HG02884 (cell line): ENCODE results near the gene RNF44.
"Not testable (repeated sequence)": the region's sequence is repeated elsewhere in the genome, so short reads cannot be mapped to it uniquely, and the experiment has no call there.

Experiments used
- ATAC-seq: cut with Tn5 transposase; IDR thresholded peaks from one replicate; pipeline ENCODE4 v1.9.1; 2021; ENCODE audit warnings: mild to moderate bottlenecking, moderate library complexity; ENCODE audit not compliant: unreplicated experiment

Gene RNF44

DNA sequence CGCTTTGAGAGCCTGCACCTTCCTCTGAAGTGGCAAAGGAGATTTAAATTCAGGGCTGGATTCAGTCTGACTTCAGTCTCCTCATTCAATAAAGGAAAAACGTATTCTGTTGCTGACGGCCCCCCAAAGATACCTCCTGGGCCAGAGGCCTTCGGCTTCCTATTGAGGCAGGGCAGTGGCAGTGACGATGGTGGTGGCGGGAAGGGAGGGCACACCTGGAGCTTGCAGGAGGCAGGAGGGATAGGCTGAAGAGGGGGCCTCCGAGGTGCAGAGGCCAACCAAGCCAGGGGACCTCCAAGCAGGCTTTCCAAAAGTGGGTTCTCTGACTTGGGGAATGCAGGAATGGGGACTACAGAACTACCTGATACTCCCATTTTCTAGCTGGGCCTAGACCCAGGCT lies 15.9 kb downstream of the RNF44 start:
- ATAC-seq: no peak

DNA sequence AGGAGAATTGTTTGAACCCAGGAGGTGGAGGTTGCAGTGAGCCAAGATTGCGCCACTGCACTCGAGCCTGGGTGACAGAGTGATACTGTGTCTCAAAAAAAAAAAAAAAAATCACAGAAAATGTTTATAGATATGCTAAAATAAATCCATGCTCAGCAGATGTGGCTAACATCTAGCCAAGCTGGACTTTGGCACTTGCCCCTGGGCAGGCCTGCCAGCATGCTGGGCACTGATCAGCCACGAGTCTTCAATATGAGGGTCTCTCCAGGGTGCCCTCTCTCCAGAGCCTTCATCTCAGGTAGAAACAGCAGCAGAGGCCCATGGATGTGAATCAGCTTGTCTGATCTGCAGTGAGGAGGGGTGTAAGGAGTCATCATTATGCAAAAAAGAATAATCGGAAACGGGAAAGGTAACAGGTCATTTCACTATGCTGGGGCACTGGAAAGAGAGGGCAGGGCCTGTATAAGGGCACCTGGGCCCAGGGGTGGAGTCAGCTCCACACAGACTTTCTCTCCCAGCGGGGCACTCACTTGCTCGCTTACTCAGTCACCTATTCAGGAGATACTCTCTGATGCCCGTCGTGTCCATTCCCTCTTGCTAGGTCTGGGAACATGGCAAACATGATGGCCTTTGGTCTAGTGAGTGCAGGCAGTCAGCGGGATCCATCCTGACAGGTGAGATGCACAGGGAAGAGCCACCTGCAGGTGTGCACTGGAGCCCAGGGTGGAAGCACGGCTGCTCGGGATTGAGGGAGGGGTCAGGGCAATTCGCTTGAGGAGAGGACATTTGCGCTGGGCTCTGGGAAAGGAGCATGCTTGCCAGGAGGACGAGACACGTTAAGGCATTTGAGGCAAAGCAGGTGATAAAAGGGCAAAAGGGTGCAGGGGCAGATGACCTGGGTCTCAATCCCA lies 17.1 kb downstream of the RNF44 start:
- no peak for ATAC-seq

DNA sequence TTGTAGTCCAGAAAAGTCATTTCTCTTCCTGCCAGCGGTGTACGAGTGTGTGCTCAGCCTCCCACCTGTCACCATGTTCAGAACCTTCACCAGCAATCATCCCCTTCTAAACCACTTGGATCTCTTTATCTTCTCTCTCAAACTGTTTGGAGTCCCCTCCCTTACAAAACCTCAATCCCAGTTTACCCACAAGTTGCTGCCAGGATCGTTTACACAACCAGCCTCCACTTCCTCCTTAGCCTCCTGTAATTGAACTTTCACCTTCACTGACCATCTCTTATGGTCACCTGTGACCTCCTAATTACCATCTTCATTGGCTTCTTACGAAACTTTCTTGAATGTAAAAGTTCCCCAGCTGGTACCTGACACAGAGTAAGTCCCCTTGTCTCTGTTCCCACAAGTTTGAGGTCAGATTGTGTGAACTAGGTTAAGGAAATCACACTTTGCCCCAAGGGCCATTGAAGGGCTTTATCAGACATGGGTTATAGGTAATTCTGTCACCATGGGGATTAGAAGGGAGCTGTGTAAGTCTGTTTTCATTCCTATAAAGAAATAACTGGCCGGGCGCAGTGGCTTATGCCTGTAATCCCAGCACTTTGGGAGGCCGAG lies 20.0 kb downstream of the RNF44 start:
- ATAC-seq: no peak

DNA sequence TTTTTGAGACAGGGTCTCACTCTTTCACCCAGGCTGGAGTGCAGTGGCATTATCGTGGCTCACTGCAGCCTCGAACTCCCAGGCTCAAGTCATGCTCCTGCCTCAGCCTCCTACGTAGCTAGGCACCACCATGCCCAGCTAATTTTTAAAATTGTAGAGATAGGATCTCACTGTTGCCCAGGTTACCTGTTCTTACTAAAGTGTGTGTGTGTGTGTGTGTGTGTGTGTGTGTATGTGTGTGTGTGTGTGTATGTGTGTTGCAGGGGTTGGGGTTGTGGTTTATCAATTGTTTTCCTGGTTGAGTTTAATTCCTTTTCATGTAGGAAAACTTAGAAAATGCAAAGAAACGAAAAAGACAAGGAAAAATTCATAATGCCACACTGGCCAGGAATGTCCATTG lies 21.8 kb downstream of the RNF44 start:
- ATAC-seq: no peak

DNA sequence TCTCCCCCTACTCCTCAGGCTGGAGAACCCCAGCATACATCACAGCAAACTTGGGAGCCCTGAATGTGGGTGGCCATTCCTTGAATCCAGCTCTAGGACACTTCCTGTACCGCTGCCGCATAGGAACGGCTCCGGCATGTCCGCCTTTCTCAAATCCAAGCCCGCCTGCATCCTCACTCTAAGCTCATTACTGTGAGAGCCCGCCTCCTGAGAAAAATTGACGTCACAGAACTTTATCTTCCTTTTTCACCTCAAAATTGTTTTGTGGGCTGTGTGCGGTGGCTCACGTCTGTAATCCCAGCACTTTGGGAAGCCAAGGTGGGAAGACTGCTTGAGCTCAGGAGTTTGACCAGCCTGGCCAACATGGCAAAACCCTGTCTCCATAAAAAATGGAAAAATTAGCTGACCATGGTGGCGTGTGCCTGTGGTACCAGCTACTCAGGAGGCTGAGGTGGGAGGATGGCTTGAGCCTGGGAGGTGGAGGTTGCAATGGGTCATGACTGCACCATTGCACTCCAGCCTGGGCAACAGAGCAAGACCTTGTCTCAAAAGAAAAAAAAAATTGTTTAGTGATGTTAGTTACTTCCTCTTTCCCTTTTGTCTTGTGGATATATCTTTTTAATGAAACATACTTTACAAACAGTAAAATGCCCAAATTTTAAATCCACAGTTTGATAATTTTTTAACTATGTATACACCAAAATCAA lies 22.8 kb downstream of the RNF44 start:
- ATAC-seq: no peak

DNA sequence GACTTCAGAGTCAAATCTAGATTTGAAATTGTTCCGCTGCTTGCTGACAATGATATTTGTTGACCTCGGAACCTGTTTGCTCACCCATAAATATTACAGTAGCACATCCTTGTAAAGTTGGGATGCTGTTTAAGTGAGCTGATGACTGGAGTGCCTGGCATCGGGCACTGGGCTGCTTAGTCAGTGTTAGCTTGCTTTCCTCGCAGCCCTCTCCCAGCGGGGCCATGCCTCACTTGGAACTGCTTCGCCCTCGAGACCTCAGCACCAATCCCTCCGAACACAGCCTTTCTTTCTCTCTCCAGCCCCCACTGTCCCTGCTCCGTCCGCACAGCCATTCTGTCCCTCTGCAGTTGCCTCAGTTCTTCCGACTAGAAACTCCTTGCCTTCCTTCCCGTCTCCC lies 23.4 kb downstream of the RNF44 start:
- ATAC-seq: no peak

DNA sequence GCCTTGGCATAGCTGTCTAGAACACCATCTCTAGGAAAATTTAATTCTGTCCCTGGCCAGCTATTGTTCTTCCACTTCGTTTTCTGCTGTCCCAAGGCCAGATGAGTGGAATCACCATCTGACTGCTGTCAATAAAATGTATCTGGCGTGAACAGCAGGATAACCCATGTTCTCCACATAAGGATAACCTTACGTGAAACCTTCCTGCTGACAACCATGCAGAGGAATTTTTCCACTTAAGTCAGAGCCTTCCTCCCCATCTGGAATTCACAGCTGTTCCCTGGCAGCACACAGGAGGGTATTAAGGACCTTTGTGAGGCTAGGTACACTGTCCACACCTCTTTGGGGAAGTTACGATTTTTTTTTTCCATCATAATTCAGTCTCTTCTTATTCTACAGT lies 28.6 kb downstream of the RNF44 start:
- no peak for ATAC-seq

DNA sequence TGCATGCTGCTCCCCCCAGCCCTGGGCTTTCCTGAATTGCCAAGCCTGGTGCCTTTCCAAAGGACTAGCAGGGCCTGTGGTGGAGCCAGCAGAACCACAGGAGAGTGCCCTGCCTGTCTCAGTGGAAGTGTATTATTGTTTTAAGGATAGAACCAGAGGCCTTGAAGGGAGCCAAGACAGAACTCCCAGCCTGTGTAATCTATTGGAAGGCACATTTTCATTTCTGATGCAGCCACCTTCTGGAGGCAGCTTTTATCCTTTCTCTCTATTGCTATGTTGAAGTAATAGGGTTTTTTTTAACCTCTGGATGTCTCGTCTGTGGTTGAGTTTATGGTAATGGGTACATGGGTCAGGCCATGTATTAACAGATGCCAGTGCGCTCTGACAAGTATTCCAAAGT lies 29.3 kb downstream of the RNF44 start:
- ATAC-seq: no peak

DNA sequence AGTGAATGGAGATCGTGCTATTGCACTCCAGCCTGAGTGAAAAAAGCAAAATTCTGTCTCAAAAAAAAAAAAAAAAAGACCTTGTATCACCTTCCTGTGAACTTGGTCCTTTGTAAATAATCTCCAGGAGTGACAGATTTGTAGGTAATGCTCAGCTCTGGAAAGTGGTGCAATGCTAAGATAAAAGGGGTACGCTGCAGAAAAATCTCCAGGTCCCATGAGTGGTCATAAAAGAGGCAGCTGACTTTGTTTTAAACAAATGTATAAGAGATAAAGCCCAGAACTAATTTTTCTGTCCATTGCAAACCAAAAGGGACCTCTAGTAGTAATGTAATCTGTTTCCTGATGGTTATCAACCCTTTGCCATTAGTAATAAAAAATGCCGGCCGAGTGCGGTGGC lies 33.7 kb downstream of the RNF44 start:
- no peak for ATAC-seq

DNA sequence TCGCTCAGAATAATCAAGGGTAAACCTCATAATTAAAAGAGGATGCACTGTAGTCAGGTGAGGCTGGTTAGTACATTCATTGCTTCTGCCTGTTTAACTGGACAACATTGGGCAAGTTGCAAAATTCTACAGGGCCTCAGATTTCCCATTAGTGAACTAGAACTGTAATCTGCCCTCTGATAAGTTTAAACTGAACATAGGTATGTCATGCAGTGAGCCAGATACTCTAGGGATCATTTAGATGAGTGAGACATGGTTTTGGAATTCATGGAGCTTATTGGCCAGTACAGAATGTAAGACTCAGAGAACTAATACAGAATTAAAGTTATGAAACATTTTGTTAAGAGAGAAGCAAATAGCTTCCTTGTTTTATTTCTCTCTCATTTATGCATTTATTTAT lies 35.9 kb downstream of the RNF44 start:
- no peak for ATAC-seq

DNA sequence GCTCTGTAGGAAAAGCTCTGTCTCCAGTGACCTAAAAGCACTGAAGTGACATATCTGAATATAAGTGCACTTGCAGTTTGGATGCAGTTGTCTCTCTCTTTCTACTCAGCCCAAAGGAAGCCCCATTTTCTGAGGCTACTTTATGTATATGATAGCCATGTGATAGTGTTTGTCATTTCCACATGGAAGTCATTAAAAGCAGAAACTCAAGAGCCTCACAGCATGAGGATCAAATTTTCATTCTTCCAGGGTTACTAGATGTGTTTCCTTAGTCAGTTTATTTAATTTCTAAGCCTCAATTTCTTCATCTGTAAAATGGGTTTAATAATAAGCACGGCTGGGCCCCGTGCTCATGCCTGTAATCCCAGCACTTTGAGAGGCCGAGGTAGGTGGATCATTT lies 36.7 kb downstream of the RNF44 start:
- ATAC-seq: no peak

DNA sequence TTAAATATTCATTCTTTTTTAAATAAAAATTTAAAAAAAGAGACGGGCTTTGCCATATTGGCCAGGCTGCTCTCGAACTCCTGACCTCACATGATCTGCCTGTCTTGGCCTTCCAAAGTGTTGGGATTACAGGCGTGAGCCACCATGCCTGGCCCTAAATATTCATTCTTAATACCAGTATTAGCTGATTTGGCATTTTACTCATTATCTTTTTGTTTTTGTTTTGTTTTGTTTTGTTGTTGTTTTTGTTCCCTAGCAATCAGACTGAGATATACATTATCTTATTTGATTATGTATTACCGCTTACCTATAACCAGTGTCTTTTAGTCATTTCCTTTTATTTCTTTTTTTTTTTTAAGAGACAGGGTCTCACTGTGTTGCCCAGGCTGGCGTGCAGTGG lies 37.9 kb downstream of the RNF44 start:
- no peak for ATAC-seq

DNA sequence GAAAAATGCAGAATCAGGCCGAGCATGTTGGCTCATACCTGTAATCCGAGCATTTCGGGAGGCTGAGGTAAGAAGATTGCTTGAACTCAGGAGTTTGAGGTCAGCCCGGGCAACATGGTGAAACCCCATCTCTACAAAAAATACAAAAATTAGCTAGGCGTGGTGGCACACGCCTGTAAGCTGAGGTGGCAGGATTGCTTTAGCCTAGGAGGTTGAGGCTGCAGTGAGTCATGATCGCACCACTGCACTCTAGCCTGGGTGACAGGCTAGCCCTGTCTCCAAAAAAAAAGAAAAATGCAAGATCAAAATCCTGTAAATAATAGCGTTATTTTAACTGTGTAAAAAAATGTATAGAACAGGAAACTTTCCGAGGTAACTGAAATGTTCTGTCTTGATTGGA lies 39.4 kb downstream of the RNF44 start:
- no peak for ATAC-seq

DNA sequence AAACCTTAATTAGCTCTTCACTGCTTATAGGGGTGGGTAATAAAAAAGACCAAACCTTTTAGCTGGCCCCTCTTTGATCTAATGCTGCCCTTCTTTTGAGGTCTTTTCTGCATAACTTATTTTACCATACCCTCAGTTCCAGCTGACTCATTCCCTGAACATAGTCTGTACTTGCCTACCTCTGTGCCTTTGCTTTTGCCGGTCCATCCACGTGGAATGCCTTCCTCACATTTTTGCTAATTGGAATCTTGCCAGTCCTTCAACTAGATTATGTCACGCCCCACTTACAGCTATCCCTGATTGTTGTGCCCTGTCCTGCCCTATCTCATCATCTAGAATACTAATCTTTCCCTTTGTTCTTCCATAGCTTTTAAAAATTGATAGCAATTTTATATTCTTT lies 44.8 kb downstream of the RNF44 start:
- no peak for ATAC-seq

DNA sequence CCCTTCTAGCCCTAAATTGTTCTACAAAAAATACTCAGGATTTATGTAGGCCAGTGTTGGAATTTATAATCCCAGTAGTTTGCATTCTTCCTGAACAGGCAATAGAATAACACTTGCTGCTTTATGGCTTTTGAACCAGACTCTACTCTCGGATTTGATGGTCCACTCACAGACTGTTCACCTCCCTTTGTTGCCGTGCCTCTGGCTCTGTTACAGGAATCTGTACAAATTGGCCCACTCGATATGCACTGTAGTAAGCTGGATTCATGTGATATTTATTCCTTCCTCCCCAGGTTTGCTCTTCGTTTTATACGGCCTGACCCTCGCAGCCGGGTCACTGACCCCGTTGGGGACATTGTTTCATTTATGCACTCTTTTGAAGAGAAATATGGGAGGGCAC lies 45.3 kb downstream of the RNF44 start:
- no peak for ATAC-seq

DNA sequence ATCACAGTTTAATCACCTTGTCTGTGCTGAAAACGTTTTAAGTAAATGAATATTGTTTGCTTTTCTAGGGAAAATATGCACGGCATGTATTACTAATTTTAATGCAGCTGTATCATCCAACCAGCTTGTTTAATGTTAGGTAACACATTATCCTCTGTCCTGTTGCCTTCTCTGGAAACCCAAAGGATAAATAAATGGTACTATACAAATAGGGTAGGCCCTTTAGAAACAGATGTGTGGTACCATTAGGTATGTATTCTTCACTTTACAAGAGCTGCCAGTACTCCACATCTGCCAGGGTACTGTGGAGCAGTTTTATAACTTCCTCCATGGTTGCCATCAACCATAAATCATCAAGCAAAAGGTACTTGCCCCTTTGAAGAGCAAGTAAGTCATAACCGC lies 46.1 kb downstream of the RNF44 start:
- no peak for ATAC-seq

DNA sequence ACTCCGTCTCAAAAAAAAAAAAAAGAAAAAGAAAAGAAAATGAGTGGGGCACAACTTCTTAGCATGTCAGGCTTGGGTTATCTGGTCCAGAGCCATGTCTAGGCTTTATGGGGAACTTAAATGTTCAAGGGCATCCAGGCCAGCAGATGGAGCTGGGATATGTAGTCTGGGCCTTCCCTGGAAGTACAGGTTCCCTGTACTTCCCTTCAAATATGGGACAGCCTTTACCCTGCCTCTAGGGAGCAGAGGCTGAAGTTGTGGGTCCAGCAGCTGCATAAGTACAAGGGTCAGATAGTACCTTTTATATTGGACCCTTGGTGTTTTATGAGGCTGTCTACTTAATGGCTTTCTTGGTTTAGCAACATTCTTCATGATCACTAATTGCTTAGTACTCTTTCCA lies 46.9 kb downstream of the RNF44 start:
- no peak for ATAC-seq

DNA sequence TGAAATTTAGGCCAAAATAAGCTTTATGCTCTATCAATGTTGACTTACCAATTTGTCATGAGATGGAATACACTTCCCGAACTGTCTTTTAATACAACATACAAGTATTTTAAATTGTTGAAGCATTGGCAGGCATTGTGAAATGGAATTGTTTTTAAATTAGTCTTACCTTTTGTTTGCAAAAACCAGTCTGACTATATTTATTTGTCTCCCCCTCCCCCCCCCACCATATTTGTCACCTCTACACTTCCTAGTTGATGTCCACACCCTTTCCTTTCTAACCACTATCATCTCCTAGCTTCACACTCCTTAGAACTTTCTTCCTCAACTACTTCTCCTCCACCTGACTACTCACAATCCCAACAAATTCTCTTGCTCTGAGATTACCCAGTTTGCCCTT lies 48.1 kb downstream of the RNF44 start:
- ATAC-seq: no peak

DNA sequence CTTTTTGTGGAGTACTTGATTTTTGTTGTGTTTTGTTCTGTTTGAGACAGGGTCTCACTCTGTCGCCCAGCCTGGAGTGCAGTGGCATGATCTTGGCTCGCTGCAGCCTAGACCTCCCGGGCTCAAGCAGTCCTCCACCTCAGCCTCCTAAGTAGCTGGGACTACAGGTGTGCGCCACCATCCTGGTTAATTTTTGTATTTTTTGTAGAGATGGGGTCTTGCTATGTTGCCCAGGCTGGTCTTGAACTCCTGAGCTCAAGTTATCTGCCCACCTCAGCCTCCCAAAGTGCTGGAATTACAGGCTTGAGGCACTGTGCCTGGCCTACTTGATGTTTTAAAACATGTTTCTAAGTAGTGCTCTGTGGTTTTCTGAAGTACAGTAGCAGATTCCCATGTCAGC lies 50.0 kb downstream of the RNF44 start:
- ATAC-seq: not testable (repeated sequence)

DNA sequence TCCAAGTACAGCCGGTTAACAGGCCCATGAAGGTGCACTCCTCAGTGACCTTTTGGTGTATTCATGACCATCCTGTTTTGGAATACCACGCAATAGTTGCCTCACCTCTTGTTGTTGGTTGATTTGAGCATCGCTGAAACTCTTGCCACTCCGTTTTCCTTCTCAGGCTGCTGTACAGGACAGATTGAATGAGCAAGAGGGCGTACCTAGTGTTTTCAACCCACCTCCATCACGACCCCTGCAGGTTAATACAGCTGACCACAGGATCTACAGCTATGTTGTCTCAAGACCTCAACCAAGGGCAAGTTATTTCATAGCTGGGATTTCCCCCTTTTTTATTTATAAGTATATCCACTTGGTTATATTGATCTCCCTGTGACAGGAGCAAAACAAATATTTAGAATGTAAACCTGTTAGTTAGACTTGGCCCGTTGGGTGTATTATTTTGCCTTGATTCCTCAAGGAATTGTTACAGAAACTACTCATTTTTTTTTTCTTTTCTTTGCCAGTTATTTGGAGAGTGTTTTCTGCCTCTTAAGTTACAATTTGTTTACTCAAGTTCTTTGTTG lies 50.9 kb downstream of the RNF44 start:
- no peak for ATAC-seq

DNA sequence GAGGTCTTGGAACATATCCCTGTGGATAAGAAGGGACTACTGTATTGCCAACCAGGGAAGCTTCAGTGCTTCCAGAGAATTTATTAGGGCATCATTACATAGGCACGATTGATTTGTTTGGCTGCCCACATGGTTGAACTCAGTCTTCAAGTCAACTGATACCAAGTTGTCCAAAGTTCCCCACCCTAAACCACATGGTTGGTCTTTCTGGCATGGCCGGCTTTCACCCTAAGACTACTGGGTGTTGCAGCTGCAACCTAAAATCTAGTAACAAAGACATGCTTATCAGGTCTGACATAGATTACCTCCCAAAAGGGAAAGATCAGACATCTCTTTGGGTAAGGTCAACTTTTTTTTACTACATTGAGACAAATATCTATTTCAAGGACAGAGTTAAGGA lies 52.0 kb downstream of the RNF44 start:
- ATAC-seq: no peak

DNA sequence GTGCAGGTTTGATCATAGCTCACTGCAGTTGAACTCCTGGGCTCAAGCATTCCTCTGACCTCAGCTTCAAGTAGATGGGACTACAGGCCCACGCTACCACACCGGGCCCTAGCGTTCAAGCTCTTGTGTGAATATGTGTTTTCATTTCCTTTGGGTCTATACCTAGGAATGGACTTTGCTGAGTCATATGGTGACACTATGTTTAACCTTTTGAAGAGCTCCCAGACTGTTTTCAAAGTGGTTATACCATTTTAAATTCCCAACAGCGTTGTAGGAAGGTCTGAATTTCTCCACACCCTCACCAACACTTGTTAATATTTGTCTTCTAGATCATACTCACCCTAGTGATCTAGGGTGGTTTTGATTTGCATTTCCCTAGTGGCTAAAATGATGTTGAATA lies 55.5 kb downstream of the RNF44 start:
- ATAC-seq: no peak
